HG02840 (cell line): ENCODE measurements around the gene RPUSD3.
"Not testable (repeated sequence)": the region's sequence is repeated elsewhere in the genome, so short reads cannot be mapped to it uniquely, and the experiment has no call there.

ENCODE experiments used
- ATAC-seq: cut with Tn5 transposase; IDR thresholded peaks from one replicate; pipeline ENCODE4 v1.9.1; 2021; ENCODE audit warnings: mild to moderate bottlenecking, moderate library complexity, moderate number of reproducible peaks; ENCODE audit not compliant: unreplicated experiment, low FRiP score

The RPUSD3 gene

DNA sequence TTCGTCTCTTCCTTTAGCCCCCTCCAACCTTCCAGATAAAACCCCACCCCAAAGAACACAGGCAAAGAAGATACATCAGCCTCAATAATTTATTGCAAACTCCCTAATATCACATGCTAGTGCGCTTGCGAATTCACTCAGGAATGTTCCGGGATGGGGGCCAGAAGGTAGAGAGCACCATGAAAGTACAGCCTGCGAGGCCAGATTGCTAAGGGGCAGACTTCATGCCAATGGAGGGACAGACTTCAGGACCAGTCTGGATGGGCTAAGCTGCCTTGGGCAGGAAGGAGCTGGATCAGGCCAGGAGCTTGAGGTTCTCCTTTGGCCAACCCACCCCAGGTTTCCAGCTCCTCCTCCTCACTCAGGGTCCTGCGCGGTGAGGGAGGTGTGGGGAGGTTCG, 22.8 kb upstream of the RPUSD3 start:
- ATAC-seq: no peak

DNA sequence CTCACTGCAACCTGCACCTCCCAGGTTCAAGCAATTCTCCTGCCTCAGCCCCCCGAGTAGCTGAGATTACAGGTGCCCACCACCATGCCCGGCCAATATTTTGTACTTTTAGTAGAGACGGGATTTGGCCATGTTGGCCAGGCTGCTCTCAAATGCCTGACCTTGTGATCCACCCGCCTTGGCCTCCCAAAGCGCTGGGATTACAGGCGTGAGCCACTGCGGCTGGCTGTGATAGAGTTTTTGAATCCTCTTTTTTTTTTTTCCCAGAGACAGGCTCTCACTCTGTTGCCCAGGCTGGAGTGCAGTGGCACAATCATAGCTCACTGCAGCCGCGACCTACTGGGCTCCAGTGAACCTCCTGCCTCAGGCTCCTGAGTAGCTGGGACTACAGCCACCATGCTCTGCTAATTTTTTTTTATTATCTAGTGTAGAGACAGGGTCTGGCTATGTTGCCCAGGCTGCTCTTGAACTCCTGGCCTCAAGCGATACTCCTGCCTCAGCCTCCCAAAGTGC, 21.4 kb upstream of the RPUSD3 start:
- ATAC-seq: not testable (repeated sequence)

DNA sequence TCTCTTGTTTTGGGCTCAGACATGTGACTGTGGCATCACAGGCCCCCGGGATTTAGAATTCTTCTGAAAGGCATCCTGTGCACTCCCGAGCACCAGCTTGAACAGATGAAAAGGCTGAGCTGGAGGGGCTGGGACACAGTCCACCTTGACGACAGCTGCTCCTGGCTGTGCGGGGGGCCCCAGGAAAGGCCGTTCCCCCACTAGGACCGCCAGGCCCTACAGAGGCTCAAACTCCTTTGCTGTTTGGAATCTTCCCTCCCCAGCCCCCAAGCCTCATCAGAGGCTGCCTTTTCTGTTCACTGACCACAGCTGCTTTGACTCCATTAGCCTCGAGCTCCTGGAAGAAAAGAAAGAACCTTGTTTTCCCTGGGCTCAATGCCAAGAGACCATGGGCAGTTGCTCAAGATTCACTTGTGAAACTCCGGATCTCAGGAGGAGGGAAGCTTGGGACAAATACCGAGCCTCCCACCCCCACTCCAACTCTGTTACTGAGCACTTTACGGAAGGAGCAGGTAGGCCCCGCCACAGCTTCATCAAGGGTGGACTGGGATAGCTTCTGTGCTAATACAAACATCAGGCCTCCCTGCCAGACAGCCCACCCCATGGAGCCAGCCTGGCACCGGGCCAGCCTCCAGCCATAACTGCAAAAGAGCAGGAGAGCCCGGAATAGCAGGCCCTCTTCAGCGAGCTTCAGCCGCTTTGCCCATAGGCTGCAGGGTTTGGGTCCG, 20.6 kb upstream of the RPUSD3 start:
- no peak for ATAC-seq

DNA sequence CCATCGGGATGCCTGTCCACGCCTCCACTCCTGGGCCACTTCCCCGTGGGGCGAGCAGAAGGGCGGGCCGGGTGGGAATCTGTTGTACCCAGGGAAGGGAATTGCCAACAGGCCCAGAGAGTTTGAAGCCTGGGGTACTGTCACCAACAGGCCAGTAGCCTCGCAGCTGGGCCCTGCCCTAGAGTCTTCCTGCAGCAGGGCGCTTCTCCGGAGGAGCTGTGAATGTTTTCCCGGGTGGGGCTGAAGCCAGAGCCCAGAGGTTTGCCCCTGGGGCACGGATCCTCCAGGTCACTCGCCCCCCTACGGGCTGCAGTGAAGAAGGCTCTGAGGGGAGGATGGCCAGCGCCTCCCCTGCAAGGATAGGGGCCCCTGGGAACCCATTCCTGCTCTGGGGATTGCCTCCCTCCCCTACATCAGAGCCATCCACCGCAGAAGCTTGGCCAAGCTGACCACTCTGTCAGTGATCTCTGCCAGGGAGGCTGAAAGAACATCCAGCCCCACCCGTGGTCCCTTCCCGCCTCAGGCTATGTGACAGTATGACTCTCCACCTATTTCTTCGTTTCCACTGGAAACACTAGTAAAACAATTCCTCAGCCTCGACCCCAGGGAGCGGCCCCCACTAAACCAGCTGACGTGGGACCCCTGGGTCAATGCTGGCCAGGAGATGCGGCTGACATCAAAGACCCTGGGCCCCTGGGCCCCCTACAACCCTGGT, 19.4 kb upstream of the RPUSD3 start:
- ATAC-seq: no peak

DNA sequence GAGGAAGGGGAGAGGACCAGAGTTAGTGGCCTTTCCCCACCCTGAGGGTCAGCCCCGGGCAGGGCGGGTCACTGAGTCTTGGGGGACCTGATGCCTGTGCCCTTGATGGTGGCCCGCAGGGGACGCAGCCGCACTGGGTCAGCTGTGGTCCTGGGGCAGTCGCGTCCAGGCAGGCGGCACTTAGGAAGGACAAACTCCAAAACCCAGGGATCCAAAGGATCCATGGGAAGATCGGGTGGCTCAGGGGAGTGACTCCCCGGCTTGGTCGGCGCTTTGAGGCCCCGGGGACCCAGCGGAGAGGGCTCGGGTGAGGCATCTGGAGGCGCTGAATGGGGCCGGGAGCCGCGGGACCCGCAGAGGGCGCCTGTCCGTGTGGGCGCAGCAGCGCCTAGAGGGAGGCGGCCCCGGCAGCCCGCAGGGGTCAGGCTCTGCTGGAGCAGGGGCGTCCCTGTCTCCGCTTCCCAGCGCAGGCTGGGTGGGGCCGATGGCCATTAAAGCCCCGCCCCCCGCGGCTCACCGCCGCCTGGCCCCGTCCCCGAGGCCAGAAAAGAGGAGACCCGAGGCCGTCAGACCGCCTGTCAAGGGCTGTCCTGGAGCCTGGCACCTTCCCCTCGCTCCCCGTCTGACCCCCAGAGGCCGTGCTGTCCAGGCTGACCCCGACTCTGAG, 18.7 kb upstream of the RPUSD3 start:
- no peak for ATAC-seq

DNA sequence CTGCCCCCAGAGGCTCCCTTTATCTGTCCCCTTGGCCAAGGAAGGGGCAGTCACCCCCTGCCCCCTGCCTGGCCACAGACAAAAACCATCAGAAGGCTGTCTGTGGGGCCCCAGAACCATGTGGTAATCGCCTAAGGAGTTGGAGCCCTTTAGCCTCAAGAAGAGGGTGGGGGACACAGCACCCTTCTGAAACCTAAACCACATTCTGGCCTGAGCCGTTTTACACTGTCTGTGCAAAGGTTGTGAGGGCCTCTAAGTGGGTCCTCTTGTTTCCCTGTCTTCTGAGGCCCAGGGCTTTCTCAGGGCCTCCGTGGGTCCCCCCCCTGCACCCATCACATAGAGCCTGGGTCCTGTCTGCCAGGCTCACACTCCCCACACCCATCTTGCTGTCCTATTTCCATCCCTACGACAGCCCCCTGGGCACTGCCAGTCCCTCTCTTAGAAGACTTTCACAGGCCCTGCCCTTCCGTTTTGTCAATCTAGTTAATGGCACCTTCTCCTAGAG, 17.9 kb upstream of the RPUSD3 start:
- ATAC-seq: no peak

DNA sequence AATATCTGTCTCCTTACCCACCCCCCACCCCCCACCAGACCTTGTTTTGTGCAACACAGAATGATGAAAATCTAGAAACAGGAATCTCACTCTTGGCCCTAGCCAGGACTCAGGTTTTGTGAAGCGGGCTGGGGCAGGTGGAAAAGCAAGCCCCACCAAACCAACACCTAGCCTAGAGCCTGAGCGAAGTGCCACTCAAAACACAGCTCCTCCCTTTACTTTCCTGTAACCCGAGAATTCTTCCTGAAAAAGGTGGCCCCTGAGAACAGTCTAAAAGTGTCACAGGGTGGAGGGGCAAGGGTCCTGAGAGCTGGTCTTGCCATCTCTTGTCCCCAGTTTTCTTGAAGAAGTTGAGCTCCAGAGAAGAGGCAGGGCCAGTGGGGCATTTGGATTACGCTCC, 17.4 kb upstream of the RPUSD3 start:
- no peak for ATAC-seq

DNA sequence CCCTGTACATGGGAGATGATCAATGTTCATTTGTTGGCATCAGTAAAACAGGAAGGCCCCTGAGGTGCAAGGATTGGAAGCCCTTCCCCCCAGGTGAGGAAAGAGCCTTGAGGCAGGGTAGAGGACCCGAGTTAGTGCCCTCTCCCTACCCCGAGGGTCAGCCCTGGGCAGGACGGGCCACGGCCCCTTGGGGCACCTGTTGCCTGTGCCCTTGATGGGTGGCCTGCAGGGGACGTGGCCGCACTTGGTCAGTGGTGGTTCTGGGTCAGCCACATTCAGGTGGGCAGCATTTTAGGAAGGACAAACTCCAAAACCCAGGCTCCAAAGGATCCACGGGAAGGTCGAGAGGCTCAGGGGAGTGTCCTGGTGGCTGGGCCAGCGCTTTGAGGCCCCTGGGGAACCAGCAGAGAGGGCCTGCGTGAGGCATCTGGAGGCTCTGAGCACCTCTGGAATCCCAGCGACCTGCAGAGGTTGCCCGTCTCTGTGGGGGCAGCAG, 15.8 kb upstream of the RPUSD3 start:
- no peak for ATAC-seq

DNA sequence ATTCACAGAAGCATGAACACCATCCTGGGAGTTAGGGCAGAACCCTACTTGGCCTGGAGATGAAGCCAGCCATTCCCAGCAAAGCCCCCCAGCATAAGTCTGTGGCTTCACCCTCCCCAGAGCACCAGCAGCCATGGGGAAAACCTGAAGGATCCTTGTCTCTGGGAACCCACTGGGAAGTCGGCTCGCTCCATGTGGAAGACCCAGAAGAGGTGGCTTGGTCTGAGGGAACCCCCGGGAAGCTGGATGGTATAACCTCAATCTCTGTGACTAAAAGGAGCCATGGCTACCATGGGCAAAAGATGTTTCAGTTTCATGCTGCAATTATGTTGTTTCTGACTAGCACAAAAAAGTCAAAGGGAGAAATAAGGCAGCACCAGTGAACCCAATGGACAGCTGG, 11.8 kb upstream of the RPUSD3 start:
- no peak for ATAC-seq

DNA sequence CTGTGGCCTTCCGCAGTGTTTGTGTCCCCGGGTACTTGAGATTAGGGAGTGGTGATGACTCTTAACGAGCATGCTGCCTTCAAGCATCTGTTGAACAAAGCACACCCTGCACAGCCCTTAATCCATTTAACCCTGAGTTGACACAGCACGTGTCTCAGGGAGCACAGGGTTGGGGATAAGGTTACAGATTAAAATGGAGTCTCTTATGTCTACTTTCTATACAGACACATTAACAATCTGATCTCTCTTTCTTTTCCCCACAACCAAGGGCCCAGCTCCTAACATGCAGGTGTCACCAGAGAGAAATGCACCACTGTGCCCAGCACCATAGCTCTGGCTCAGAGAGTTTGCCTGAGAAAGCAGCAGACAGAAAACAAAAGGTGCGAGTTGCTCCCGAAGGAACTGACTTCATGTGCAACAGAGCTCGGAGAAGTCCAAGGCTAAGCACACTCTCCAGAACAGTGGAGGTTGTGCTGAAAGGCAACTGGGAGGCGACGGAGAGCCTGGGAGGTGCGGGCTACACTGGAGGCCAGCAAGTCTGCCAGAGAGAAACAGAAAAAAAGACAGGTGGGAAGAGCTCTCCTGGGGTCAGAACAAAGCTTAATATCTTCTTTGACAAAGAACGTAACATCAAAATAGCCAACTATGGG, 10.6 kb upstream of the RPUSD3 start:
- ATAC-seq: not testable (repeated sequence)

DNA sequence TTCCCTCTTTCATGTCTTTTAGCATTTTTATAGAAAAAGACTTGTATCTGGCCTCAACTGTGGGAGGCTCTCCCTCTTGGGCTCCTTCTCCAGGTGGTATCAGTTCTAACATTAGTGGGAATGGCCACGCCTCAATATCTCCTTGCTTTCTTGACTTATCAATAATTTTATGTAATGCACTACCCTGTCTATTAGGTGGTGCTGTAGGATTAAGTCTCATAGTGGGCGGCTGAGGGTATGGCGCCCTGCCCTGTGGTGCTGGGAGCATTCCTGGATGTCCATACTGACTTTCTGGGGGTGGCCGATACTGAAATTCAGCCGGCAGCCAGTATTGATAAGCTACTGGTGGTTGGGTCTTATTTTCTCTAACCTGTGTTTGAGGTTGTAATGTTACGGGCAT, 8.7 kb upstream of the RPUSD3 start:
- no peak for ATAC-seq

DNA sequence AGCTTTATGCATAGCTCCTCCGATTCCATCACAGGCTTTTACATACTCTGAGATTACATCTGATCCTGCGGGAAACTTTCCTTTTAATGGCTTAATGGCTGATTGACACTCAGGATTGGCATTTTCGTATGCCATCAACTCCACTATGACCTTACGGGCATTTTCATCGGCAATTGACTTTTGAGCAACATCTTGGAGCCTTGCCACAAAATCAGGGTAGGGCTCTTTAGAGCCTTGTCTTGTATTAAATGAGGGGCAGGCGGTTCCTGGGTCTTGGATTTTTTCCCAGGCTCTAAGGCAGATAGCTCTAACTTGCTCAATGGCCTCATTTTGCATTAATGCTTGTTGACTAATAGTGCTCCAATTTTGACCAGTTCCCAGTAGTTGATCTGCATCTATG, 8.1 kb upstream of the RPUSD3 start:
- not testable (repeated sequence) for ATAC-seq

DNA sequence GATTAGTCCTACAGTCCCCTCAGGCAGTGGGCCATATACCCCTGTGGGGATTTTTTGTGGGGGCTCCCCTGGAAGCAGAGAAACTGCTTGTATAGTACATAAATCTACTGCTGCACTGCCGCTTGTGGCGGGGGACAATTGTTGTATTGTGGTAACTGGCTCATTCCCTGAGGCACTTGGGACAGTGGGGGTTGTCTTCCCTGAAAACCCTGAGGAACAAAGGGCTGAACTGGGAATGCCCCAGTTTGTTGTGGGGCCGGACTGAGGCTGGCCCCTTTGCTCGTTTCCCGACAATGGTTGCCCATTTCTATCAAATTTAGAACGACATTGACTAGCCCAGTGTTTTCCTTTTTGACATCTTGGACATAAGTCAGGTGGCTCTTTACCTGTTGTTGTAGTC, 7.6 kb upstream of the RPUSD3 start:
- not testable (repeated sequence) for ATAC-seq

DNA sequence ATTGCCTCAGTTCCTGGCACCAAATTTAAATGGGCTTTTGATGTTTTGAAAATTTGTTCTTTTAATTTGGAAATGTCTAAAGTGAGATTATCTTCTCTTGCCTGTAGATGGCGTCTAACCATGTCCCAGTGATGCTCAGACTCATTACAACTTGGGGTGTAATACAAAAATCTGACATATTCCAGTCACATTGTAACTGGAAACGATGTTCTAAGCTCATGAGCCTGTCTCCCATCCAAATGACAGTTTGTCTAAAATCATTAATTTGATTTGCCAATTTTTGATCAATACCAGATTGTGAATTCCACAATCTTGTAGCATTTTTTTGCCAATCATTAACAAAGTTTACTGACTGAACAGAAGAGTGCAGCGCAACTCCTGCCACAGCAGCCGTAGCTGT, 5.1 kb upstream of the RPUSD3 start:
- ATAC-seq: not testable (repeated sequence)

DNA sequence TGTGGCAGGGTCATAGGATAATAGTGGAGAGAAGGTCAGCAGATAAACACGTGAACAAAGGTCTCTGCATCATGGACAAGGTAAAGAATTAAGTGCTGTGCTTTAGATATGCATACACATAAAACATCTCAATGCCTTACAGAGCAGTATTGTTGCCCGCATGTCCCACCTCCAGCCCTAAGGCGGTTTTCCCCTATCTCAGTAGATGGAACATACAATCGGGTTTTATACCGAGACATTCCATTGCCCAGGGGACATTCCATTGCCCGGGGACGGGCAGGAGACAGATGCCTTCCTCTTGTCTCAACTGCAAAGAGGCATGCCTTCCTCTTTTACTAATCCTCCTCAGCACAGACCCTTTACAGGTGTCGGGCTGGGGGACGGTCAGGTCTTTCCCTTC, 4.1 kb upstream of the RPUSD3 start:
- ATAC-seq: not testable (repeated sequence)

DNA sequence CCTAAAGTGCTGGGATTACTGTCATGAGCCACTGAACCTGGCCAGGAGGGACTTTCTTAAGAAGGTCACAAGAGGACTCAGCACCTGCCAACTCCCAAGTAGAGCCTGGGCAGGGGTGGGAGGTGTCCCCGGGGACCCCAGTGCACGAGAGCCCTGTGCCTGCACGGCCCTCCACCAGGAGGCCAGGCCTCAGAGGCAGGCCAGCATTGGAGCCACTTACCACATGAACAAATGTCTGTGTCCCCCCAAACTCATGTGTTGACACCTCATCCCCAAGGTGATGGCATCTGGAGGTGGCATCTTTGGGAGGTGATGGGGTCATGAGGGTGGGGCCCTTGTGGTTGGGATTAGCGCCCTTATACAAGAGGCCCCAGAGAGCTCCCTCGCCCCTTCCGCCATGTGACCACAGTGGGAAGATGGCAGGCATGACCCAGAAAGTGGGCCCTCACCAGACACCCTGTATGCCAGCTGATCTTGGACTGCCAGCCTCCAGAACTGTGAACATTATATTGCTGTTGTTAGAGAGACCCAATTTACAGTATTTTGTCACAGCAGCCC, 3.2 kb upstream of the RPUSD3 start:
- no peak for ATAC-seq

DNA sequence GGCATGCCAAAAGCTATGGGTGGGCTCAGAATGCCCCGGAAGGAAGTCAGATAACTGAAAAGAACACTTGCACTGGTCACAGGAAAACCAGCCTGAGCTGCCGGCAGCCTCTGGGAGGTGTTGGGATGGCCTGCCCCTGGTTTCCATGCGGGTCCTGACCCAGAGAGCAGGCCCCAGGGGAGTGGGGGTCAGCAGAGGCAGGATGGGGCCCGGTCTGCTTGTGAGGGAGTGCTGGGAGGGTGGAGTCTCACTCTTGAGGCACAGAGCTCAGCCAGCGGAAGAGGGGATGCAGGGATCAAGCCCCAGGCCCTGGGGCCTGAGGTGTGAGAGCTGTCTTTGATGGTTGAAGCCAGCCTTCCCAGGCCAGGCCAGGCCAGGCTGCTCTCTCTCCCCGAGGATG, 2.4 kb upstream of the RPUSD3 start:
- no peak for ATAC-seq

DNA sequence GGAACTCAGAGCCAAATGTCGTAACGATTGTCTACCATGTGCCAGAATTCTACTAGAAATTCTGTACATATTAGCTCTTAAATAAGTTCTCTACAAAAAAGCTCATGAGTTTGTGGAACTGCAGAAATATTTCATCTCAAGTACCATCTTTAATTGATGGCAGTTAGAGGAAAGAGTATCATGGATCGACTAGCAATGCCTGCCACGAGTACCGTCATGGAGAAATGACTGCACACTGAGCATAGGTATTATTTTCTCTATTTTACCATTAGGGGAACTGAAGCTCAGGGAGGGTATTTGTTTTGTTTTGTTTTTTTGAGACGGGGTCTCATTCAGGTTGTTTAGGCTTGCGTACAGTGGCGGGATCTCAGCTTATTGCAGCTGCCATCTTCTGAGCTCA, 2.8 kb downstream of the RPUSD3 start:
- no peak for ATAC-seq

DNA sequence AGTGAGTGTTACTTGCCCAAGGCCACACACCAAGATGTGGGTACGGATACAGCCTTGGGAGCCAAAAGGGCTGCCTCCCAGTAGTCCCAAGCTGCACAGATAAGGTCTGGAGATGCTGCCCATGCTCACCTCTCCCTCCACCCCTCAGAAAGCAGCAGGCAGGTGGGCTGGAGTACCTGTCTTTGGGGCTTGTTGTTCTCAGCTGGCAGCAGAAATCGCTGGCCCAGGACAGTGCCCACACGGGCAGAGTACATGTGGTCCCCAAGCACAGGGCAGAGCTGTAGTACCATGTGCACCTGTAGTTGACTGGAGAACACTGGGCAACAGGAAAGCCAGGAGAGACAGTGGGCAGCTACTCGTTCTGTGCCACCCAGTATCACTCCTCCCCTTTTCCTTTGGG, 5.0 kb downstream of the RPUSD3 start:
- no peak for ATAC-seq
